GM12872 (cell line): ENCODE results near the gene TMEM94.

Source experiments
- TF ChIP-seq, protein P1 (sequence below): IDR thresholded peaks from 3 replicates; pipeline ENCODE4 v1.5.1; 2011; ENCODE audit warnings: low read depth, mild to moderate bottlenecking, low read length, moderate library complexity; ENCODE audit not compliant: insufficient read depth

The TMEM94 gene

DNA sequence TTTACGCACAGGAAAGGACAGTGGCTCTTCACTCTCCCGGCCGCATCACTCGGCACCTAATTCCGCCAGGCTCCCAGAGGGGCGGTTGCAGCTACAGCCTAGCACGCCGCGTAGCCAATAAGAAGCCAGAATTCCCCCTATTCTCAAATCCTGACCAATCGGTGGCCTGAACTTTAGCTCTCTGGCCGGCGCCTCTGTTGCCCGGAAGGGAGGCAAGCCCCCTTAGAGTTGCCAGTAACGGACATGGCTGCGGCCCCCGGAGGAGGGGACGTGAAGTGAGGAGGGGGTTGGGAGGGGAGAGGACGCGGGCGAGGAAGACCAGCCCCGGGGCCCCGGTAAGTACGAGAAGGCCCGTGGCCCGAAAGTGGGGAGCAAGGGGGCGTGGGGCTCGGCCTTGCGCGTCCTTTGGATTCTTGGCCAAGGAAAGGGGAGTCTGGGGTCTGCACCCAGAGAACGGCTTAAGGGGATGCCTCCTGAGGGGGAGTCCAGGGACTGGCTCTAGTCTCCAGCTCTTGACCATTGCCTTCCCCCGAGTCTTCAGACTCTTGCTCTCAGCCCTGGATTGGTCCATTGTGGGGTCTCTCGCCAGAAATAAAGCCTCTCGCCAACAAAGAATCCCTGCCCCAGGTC lies at the start of gene TMEM94:
TMEM94 (plus strand) TSS at position 219 of the 630 bp plus-strand sequence. CDS start 15,271 bp downstream, outside the sequence.
- TF ChIP-seq, protein P1, sequence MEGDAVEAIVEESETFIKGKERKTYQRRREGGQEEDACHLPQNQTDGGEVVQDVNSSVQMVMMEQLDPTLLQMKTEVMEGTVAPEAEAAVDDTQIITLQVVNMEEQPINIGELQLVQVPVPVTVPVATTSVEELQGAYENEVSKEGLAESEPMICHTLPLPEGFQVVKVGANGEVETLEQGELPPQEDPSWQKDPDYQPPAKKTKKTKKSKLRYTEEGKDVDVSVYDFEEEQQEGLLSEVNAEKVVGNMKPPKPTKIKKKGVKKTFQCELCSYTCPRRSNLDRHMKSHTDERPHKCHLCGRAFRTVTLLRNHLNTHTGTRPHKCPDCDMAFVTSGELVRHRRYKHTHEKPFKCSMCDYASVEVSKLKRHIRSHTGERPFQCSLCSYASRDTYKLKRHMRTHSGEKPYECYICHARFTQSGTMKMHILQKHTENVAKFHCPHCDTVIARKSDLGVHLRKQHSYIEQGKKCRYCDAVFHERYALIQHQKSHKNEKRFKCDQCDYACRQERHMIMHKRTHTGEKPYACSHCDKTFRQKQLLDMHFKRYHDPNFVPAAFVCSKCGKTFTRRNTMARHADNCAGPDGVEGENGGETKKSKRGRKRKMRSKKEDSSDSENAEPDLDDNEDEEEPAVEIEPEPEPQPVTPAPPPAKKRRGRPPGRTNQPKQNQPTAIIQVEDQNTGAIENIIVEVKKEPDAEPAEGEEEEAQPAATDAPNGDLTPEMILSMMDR = no peak

DNA sequence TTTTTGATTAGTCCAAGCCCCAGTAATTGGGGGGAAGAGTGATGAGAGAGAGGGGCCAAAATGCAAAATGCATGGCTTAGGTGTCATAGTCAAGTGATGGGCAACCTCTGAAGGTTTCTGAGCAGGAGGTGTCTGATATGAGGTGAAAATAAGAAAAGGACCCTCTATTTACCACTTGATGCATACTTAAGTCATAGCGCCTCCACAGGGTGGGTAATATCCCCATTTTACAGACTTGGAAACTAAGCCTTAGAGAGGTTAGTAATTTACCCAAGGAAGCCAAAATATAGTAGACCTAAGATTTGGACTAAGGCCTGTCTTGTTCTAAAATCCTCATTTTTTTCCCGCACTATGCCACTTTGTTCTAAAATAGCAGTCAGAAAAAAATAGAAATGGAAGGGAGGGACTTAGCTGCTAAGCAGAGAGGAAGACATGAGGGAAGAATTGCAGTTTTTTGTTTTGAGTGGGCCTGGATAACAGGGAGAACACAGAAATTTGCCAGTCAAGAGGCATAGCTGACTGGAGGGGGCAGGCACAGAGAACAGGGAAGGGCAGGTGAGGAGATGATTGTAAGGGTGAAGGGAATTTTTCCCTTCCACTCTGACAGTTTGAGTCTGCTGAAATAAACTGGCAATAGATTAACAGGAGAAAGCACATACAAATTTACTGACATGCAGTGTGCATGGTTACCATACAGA lies 48.6 kb upstream of the TMEM94 start:
- TF ChIP-seq, protein P1 = no peak

DNA sequence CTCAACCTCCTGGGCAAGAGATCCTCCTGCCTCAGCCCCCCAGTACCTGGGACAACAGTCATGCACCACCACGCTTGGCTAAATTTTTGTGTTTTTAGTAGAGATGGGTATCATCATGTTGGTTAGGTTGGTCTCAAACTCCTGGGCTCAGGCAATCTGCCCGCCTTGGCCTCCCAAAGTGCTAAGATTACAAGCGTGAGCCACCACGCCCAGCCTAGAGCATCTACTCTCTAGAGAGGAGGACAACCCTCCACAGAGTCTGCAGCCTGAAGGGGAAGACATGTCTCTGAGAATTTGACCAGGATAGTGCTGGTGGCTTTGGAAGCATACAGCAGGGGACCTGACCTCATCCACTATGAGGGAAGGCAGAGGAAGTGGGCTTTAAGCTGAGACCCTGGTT lies 46.3 kb upstream of the TMEM94 start:
- TF ChIP-seq, protein P1 = no peak

DNA sequence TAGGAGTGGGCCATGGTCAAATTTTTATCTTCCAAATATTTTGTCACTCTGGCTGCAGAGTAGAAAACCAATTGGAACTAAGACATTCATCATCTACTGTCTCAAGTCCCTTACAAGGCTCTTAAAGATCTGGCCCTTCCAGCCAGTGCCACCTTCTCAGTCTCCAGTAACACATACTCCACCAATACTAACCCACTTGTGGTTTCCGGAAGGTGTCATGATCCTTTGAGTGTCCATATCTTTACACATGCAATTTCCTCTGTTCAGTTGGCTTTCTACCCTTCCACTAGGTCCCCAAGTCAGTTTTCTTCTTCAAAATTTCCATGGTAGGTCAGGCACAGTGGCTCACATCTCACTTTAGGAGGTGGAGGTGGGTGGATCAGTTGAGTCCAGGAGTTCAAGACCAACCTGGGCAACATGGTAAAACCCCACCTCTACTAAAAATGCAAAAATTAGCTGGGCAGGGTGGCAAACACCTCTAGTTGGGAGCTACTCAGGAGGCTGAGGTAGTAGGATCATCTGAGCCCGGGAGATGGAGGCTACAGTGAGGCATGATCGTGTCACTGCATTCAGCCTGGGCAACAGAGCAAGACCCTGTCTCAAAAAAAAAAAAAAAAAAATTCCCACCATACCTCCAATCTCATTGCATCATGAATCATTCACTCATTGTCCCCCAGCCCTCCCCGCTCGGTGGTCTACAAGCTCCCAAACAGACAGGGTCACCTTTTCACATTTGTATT lies 44.9 kb upstream of the TMEM94 start:
- TF ChIP-seq, protein P1 = no peak

- TF ChIP-seq, protein P1 = peak; percentile 88
These were observed 43.7 kb upstream of the TMEM94 start for GRCh38 chr17:75412455-75413317.

DNA sequence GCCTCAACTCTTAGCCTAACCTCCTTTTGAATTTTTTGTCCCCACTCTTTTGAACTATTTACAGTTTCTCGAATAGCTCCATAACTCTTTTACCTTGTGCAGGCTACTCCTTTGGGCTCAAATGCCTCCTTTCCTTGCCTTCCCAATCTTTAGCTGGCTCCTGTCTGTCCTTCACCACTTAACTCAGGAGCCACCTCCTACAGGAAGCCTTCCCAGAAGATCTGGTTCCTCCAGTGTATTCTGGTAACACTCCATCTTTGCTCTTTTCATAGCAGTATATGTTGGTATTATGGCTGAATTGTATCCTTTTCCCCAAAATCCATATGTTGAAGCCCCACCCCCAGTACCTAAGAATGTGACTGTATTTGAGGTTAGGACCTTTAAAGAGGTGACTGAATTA lies 41.9 kb upstream of the TMEM94 start:
- TF ChIP-seq, protein P1 = no peak
